Heart right ventricle (tissue), 16 donors: ENCODE data around the gene PADI4. TPM values are rescaled to one million over a fixed set of nuclear protein-coding genes. Genes with fewer than 3 reads are reported as not detected.
"Not testable (repeated sequence)": the region's sequence is repeated elsewhere in the genome, so short reads cannot be mapped to it uniquely, and the experiment has no call there.

Experiments
- ATAC-seq, 8 donors: fragments of 200-7000 bp; cut with Tn5 transposase; one replicate each; pipeline ENCODE4 v1.9.1; 2020; ENCODE audit warnings: mild to moderate bottlenecking in 8 of 8, moderate library complexity in 8 of 8, moderate number of reproducible peaks in 1 of 8
- DNase-seq, 2 donors: peaks; one replicate each; pipeline ENCODE4 v3.0.0-alpha.2; 2020
- H3K27ac ChIP-seq, 10 donors: fragments of 200-600 bp; sonication (generic) in 2 of 10; one replicate each; pipeline versions ENCODE4 v1.5.0 to v1.8.0; 2020 to 2022; ENCODE audit warnings: mild to moderate bottlenecking in 3 of 10
- H3K27me3 ChIP-seq, 7 donors: fragments of 200-600 bp; one replicate each; pipeline ENCODE4 v1.8.0; 2021 to 2022; ENCODE audit warnings: mild to moderate bottlenecking in 2 of 7
- H3K36me3 ChIP-seq, 9 donors: fragments of 200-600 bp; sonication (generic) in 1 of 9; one replicate each; pipeline versions ENCODE4 v1.5.0 to v1.8.0; 2020 to 2022; ENCODE audit warnings: mild to moderate bottlenecking in 2 of 9
- H3K4me1 ChIP-seq, 9 donors: fragments of 200-600 bp; sonication (generic) in 1 of 9; one replicate each; pipeline versions ENCODE4 v1.5.0 to v1.8.0; 2020 to 2022; ENCODE audit warnings: mild to moderate bottlenecking in 4 of 9
- H3K4me3 ChIP-seq, 10 donors: fragments of 200-600 bp; sonication (generic) in 2 of 10; one replicate each; pipeline versions ENCODE4 v1.5.0 to v1.8.0; 2020 to 2022; ENCODE audit warnings: mild to moderate bottlenecking in 7 of 10, moderate library complexity in 2 of 10
- H3K9me3 ChIP-seq, 11 donors: fragments of 200-600 bp in 10 of 11; sonication (generic) in 2 of 11; one replicate each; pipeline versions ENCODE4 v1.5.0 to v1.8.0; 2013 to 2022; ENCODE audit warnings: mild to moderate bottlenecking in 2 of 11, control low read depth in 1 of 11, moderate library complexity in 1 of 11
- CTCF ChIP-seq, 9 donors: fragments of 200-600 bp; sonication (generic) in 2 of 9; IDR thresholded peaks; one replicate each; pipeline versions ENCODE4 v1.5.0 to v1.8.0; 2021 to 2022; ENCODE audit warnings: antibody characterized with exemption in 9 of 9, mild to moderate bottlenecking in 5 of 9, moderate library complexity in 1 of 9
- WGBS, 2 donors: extraction: QIAGEN DNeasy Blood & Tissue Kit; methylation state at CpG; one replicate each; pipeline ENCODE4 v1.1.7; 2013; ENCODE audit warnings: inconsistent platforms in 1 of 2; 5-methylcytosine and 5-hydroxymethylcytosine counted together
- intact Hi-C, 10 donors: fragments of 100-400 bp; cut with DNase I; formaldehyde crosslinking; loops; one replicate each; pipeline versions ENCODE4 v1.11.1 to v1.14.2; 2022
- polyA plus RNA-seq, 2 donors: library from polyadenylated mRNA; stranded (reverse); fragments of 200-250 nt; gene quantifications; one replicate each; pipeline ENCODE4 v1.2.3, GENCODE V29; 2013
- total RNA-seq, 10 donors: library from RNA; stranded (reverse); fragmentation: NEBNext Ultra II Directional in 3 of 10; extraction: Animal tissue kit (Norgen Biotek cat#: 25700) in 3 of 10; gene quantifications; one replicate each; pipeline versions ENCODE4 v1.2.1 to v1.2.4, GENCODE V29; 2021 to 2023
- donor health status: Arrhythmogenic right ventricular cardiomyopathy.
- donor health status: ischemic (EF 13 %, LVEDD 7.1; RV severe dilation, severe dysfunction).
- donor health status: healthy with polysubstance abuse.
- donor health status: DM: no; HTN: yes; CAD: no.
- donor health status: DM: no; HTN: no; CAD: no.
- donor health status: ischemic (EF 25% LVEDD 6.9; RV normal size, moderate dysfunction).
- donor health status: ischemic (EF 25% LVEDD 5.7; RV mildly dilated, moderate dysfunction).
- donor health status: healthy.
- donor health status: DM: yes; HTN: yes; CAD: no.
- donor health status: Ischemic cardiomyopathy.
- donor health status: ischemic (EF 35%, LVEDD 5.7; RV mildly dilated, moderate dysfunction).
- donor health status: nonischemic (EF 11% LVEDD 7.7; RV severe dilation, severe dysfunction).
- donor health status: DM: yes; HTN: yes; CAD: no.
- donor health status: PGD.
- donor health status: ischemic (EF 29% LVEDD 5.4; RV normal size, mild dysfunction).
- donor health status: nonischemic (EF 23%, LVEDD 6.1; RV moderate dilation, normal function).

Gene PADI4
- total and polyA plus RNA-seq, 12 donors, result 0.06 to 3.0 (median 0.61) TPM; not detected in 2

- ATAC-seq (no peak), DNase-seq (no peak)
- Histone ChIP-seq H3K9me3 (peaks cover 0 to 12% (median 1%) of the 10 kb centered on the region in 11 donors), H3K27me3 (peaks cover 0 to 32% (median 24%) of the 10 kb centered on the region in 7 donors), H3K4me1 (no peaks in the 10 kb centered on the region), H3K4me3 (no peak overlapping the region), H3K36me3 (no peaks in the 10 kb centered on the region), H3K27ac (no peak overlapping the region)
- WGBS, 2 donors, result 50% methylated on average over 6 of the region's 6 CpGs
- TF ChIP-seq CTCF (IDR thresholded peaks at IDR 0.05), result no peak
- intact Hi-C loops, result no loop called here
Measured at GRCh38 chr1:17318262-17318661, 10.3 kb downstream of the PADI4 start.

- no peak for TF ChIP-seq CTCF (IDR thresholded peaks at IDR 0.05)
- Histone ChIP-seq H3K27ac (no peak overlapping the region), H3K4me3 (no peak overlapping the region), H3K27me3 (peaks cover 0 to 28% (median 9%) of the 10 kb centered on the region in 7 donors), H3K9me3 (peaks cover 0 to 13% (median 3%) of the 10 kb centered on the region in 11 donors), H3K36me3 (no peaks in the 10 kb centered on the region), H3K4me1 (no peaks in the 10 kb centered on the region)
- intact Hi-C loops, result no loop called here
- WGBS, 2 donors, result 91% methylated on average over 11 of the region's 11 CpGs
- ATAC-seq (no peak), DNase-seq (no peak)
Measured at GRCh38 chr1:17319561-17320350, 11.8 kb downstream of the PADI4 start.

- ATAC-seq, result not testable (repeated sequence)
- 65 to 73% methylated on average over 6 of the region's 6 CpGs for WGBS, 2 donors
Measured at GRCh38 chr1:17321857-17322390, 13.9 kb downstream of the PADI4 start.

GRCh38 chr1:17328855-17329254 lies 20.9 kb downstream of the PADI4 start:
- Histone ChIP-seq H3K27me3 (peaks cover 0 to 58% (median 26%) of the 10 kb centered on the region in 7 donors), H3K4me3 (no peak overlapping the region), H3K9me3 (peaks cover 0 to 9% (median 0%) of the 10 kb centered on the region in 11 donors), H3K27ac (no peak overlapping the region), H3K36me3 (no peaks in the 10 kb centered on the region), H3K4me1 (no peaks in the 10 kb centered on the region)
- TF ChIP-seq CTCF (IDR thresholded peaks at IDR 0.05), result no peak
- DNase-seq (no peak), ATAC-seq (no peak)
- 73 to 75% methylated on average over 5 of the region's 5 CpGs for WGBS, 2 donors
- intact Hi-C loops, result no loop called here

More at GRCh38 chr1:17321857-17322390, 13.9 kb downstream of the PADI4 start:
- H3K4me3 ChIP-seq, intact Hi-C loops, H3K4me1 ChIP-seq, DNase-seq, H3K27ac ChIP-seq, H3K36me3 ChIP-seq: not testable (repeated sequence)
- Histone ChIP-seq H3K27me3 (peaks cover 0 to 16% (median 6%) of the 10 kb centered on the region in 7 donors), H3K9me3 (peaks cover 0 to 13% (median 3%) of the 10 kb centered on the region in 11 donors)
